H9 (cell line): ENCODE results near the gene CFAP61. TPM values are rescaled to one million over a fixed set of nuclear protein-coding genes. Genes with fewer than 3 reads are reported as not detected.
A peak's percentile ranks its signal among the peaks of the same experiment; 100 is the strongest.
"Not testable (repeated sequence)": the region's sequence is repeated elsewhere in the genome, so short reads cannot be mapped to it uniquely, and the experiment has no call there.

Experiments
- DNase-seq: peaks from one replicate; pipeline ENCODE4 v3.0.0-alpha.2; 2017
- H2AFZ ChIP-seq: one replicate; pipeline ENCODE4 v1.6.1; 2013; ENCODE audit warnings: mild to moderate bottlenecking, low read length, control low read depth, moderate library complexity
- H2AK5ac ChIP-seq: 2 replicates; pipeline ENCODE4 v1.6.1; 2013; ENCODE audit warnings: low read length, control low read depth, mixed read lengths; ENCODE audit not compliant: insufficient read length
- H2BK120ac ChIP-seq: one replicate; pipeline ENCODE4 v1.6.1; 2013; ENCODE audit warnings: low read depth, mild to moderate bottlenecking, low read length, control low read depth, inconsistent platforms; ENCODE audit not compliant: poor library complexity, severe bottlenecking
- H2BK12ac ChIP-seq: 2 replicates; pipeline ENCODE4 v1.6.1; 2013; ENCODE audit warnings: low read length, control low read depth, mixed read lengths, low read depth; ENCODE audit not compliant: insufficient read length
- H2BK15ac ChIP-seq: 2 replicates; pipeline ENCODE4 v1.6.1; 2013; ENCODE audit warnings: low read depth, low read length, control low read depth
- H2BK20ac ChIP-seq: one replicate; pipeline ENCODE4 v1.6.1; 2013; ENCODE audit warnings: low read depth, mild to moderate bottlenecking, low read length, control low read depth, inconsistent platforms; ENCODE audit not compliant: poor library complexity, severe bottlenecking
- H2BK5ac ChIP-seq: 2 replicates; pipeline ENCODE4 v1.6.1; 2013; ENCODE audit warnings: low read length, control low read depth, mixed read lengths; ENCODE audit not compliant: insufficient read length
- H3K14ac ChIP-seq: 2 replicates; pipeline ENCODE4 v1.6.1; 2013; ENCODE audit warnings: low read length, control low read depth; ENCODE audit not compliant: insufficient read depth
- H3K18ac ChIP-seq: 2 replicates; pipeline ENCODE4 v1.6.1; 2013; ENCODE audit warnings: low read depth, mild to moderate bottlenecking, mixed read lengths, low read length, control low read depth; ENCODE audit not compliant: insufficient read length
- H3K23ac ChIP-seq: 2 replicates; pipeline ENCODE4 v1.6.1; 2013; ENCODE audit warnings: low read length, control low read depth, mixed read lengths, low read depth; ENCODE audit not compliant: insufficient read length
- H3K23me2 ChIP-seq: 2 replicates; pipeline ENCODE4 v1.6.1; 2013; ENCODE audit warnings: low read depth, mild to moderate bottlenecking, mixed read lengths, low read length, control low read depth; ENCODE audit not compliant: insufficient read length, poor library complexity, severe bottlenecking
- H3K27ac ChIP-seq: 2 replicates; pipeline ENCODE4 v1.5.1; 2013; ENCODE audit warnings: low read length, control low read depth, mixed read lengths, low read depth; ENCODE audit not compliant: insufficient read length
- H3K27me3 ChIP-seq: 2 replicates; pipeline ENCODE4 v1.6.1; 2013; ENCODE audit warnings: low read length, control low read depth, inconsistent platforms; ENCODE audit not compliant: insufficient read depth
- H3K4ac ChIP-seq: 2 replicates; pipeline ENCODE4 v1.6.1; 2013; ENCODE audit warnings: low read depth, mild to moderate bottlenecking, control low read depth, inconsistent platforms, low read length, moderate library complexity
- H3K4me1 ChIP-seq: 2 replicates; pipeline ENCODE4 v1.6.1; 2013; ENCODE audit warnings: low read length, control low read depth, inconsistent platforms; ENCODE audit not compliant: insufficient read depth
- H3K4me2 ChIP-seq: 2 replicates; pipeline ENCODE4 v1.6.1; 2013; ENCODE audit warnings: low read length, control low read depth, mixed read lengths; ENCODE audit not compliant: insufficient read length, insufficient read depth
- H3K56ac ChIP-seq: 2 replicates; pipeline ENCODE4 v1.6.1; 2013; ENCODE audit warnings: low read depth, mild to moderate bottlenecking, mixed read lengths, low read length, control low read depth; ENCODE audit not compliant: insufficient read length
- H3K79me1 ChIP-seq: 2 replicates; pipeline ENCODE4 v1.6.1; 2013; ENCODE audit warnings: low read depth, mild to moderate bottlenecking, moderate library complexity, low read length, control low read depth, inconsistent platforms; ENCODE audit not compliant: insufficient read depth, poor library complexity, severe bottlenecking
- H3K79me2 ChIP-seq: 2 replicates; pipeline ENCODE4 v1.6.1; 2013; ENCODE audit warnings: low read length, control low read depth, inconsistent platforms; ENCODE audit not compliant: insufficient read depth
- H3K9ac ChIP-seq: 2 replicates; pipeline ENCODE4 v1.6.1; 2013; ENCODE audit warnings: low read length, control low read depth, mixed read lengths; ENCODE audit not compliant: insufficient read length; ENCODE audit errors: extremely low read depth
- H3K9me3 ChIP-seq: one replicate; pipeline ENCODE4 v1.6.1; 2013; ENCODE audit warnings: low read depth, low read length, inconsistent platforms; ENCODE audit not compliant: control insufficient read depth
- H3T11ph ChIP-seq: one replicate; pipeline ENCODE4 v1.6.1; 2013; ENCODE audit warnings: mild to moderate bottlenecking, low read length, control low read depth, inconsistent platforms
- H4K20me1 ChIP-seq: one replicate; pipeline ENCODE4 v1.6.1; 2013; ENCODE audit not compliant: control insufficient read depth, insufficient read length, insufficient read depth
- H4K5ac ChIP-seq: 2 replicates; pipeline ENCODE4 v1.6.1; 2013; ENCODE audit warnings: low read depth, mild to moderate bottlenecking, mixed read lengths, low read length, control low read depth; ENCODE audit not compliant: insufficient read length
- H4K8ac ChIP-seq: replicated peaks from 2 replicates; pipeline ENCODE4 v1.6.1; 2013; ENCODE audit warnings: low read length, control low read depth, mixed read lengths, low read depth; ENCODE audit not compliant: insufficient read length
- H4K91ac ChIP-seq: 2 replicates; pipeline ENCODE4 v1.6.1; 2013; ENCODE audit warnings: low read depth, mild to moderate bottlenecking, moderate library complexity, mixed read lengths, low read length, control low read depth; ENCODE audit not compliant: insufficient read length
- H3K27ac Mint-ChIP-seq, 3 experiments: 2 replicates in 2 of 3; 3 replicates in 1 of 3; pipeline ENCODE4 v1.8.0; 2020 to 2021; ENCODE audit warnings: mixed read lengths in 3 of 3, mild to moderate bottlenecking in 1 of 3, moderate library complexity in 1 of 3
- H3K27me3 Mint-ChIP-seq: 2 replicates; pipeline ENCODE4 v1.8.0; 2021; ENCODE audit warnings: low read depth, mild to moderate bottlenecking, moderate library complexity, mixed read lengths
- H3K36me3 Mint-ChIP-seq, 3 experiments: 2 replicates in 2 of 3; 3 replicates in 1 of 3; pipeline ENCODE4 v1.8.0; 2020 to 2021; ENCODE audit warnings: low read depth in 3 of 3, mixed read lengths in 3 of 3; ENCODE audit not compliant: insufficient read depth in 1 of 3
- H3K4me1 Mint-ChIP-seq, 2 experiments: 2 replicates each; pipeline ENCODE4 v1.8.0; 2020; ENCODE audit warnings: mixed read lengths in 2 of 2
- H3K4me3 Mint-ChIP-seq, 2 experiments: 2 replicates in 1 of 2; 3 replicates in 1 of 2; pipeline ENCODE4 v1.8.0; 2020 to 2021; ENCODE audit warnings: mild to moderate bottlenecking in 2 of 2, mixed read lengths in 2 of 2, moderate library complexity in 1 of 2
- H3K9me3 Mint-ChIP-seq, 2 experiments: 2 replicates in 1 of 2; 3 replicates in 1 of 2; pipeline ENCODE4 v1.8.0; 2020; ENCODE audit warnings: mild to moderate bottlenecking in 2 of 2, mixed read lengths in 2 of 2, moderate library complexity in 1 of 2
- CTCF ChIP-seq: fragments of 200-600 bp; sonication (generic); conservative IDR thresholded peaks from 3 replicates; pipeline ENCODE4 v1.8.0; 2021; ENCODE audit warnings: antibody characterized with exemption, mild to moderate bottlenecking
- WGBS: extraction: QIAGEN DNeasy Blood & Tissue Kit; methylation state at CpG from one replicate; pipeline ENCODE4 v1.1.7; 2013; ENCODE audit warnings: missing lambda C conversion rate, low lambda C conversion rate, mixed read lengths; ENCODE audit not compliant: insufficient read length; ENCODE audit errors: extremely low coverage; 5-methylcytosine and 5-hydroxymethylcytosine counted together
- total RNA-seq: library from RNA; stranded (reverse); gene quantifications from 2 replicates; pipeline ENCODE4 v1.2.1, GENCODE V29; 2021

The CFAP61 gene
- total RNA-seq, 1 experiment from 2014 or later: 0.44 TPM

DNA sequence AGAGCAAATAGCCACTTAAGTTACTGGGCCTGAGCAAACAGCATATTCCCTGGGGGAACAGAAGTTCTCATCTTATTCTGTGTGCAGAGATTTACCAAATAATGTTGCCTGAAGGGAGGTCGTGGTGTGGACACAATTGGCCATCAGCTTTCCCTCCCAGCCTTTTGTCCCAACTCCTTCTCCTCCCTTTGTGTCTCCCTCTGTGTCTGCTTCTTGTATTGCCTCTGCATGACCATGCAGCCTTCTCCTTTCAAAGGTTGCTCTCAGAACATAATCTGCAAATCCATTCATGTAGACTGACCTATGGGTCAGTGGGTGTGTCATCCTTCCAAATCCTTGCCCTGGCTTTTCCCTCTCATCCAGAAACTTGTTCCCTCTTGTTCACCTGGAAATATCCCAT, 165.3 kb downstream of the CFAP61 start:
- Histone ChIP-seq H3K9ac (no peak overlapping the region), H3K4me2 (no peak overlapping the region), H2BK20ac (no peak overlapping the region), H4K91ac (no peak overlapping the region), H3K27me3 (no peaks in the 10 kb centered on the region), H3K14ac (no peak overlapping the region), H3K9me3 (no peaks in the 10 kb centered on the region), H3K56ac (no peak overlapping the region), H3T11ph (no peak overlapping the region), H2BK5ac (no peak overlapping the region), H3K27ac (no peak overlapping the region), H2BK12ac (no peak overlapping the region), H4K20me1 (no peaks in the 10 kb centered on the region), H2AK5ac (no peak overlapping the region), H4K5ac (no peak overlapping the region), H4K8ac (no peak overlapping the region), H3K4me1 (no peaks in the 10 kb centered on the region), H3K23ac (no peak overlapping the region), H3K79me2 (no peaks in the 10 kb centered on the region), H3K79me1 (no peaks in the 10 kb centered on the region), H2BK120ac (no peak overlapping the region), H3K18ac (no peak overlapping the region), H3K4ac (no peak overlapping the region), H2BK15ac (no peak overlapping the region), H3K23me2 (no peaks in the 10 kb centered on the region), H2AFZ (no peak overlapping the region)
- no peak for TF ChIP-seq CTCF
- Mint-ChIP-seq H3K4me3 (no peak overlapping the region), H3K9me3 (peaks cover 13 to 17% of the 10 kb centered on the region in 2 experiments), H3K36me3 (peaks cover 2 to 13% (median 6%) of the 10 kb centered on the region in 3 experiments; a peak in 4 of 7 replicates), H3K27ac (peak overlapping the region in 2 of 3 experiments; percentile 6 to 66; a peak in 2 of 7 replicates), H3K27me3 (peaks cover 2% of the 10 kb centered on the region; the same call in 1 of the 2 replicates), H3K4me1 (peaks cover 24 to 27% of the 10 kb centered on the region in 2 experiments)
- WGBS: no CpG with 5 or more reads among the region's 1 CpG
- no peak for DNase-seq

DNA sequence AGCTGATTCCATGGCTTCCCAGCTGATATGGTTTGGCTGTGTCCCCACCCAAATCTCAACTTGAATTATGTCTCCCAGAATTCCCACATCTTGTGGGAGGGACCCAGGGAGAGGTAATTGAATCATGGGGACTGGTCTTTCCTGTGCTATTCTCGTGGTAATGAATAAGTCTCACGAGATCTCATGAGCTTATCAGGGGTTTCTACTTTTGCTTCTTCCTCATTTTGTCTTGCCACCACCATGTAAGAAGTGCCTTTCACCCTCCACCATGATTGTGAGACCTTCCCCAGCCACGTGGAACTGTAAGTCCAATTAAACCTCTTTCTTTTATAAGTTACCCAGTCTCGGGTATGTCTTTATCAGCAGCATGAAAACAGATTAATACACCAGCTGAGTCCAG, 165.8 kb downstream of the CFAP61 start:
- H2BK120ac ChIP-seq, H3T11ph ChIP-seq, H2BK12ac ChIP-seq, H3K4me2 ChIP-seq, H3K14ac ChIP-seq, H3K4ac ChIP-seq, H3K56ac ChIP-seq, H3K27ac ChIP-seq, H2AK5ac ChIP-seq, H3K23me2 ChIP-seq, H3K9me3 ChIP-seq, H3K9ac ChIP-seq, DNase-seq, H3K23ac ChIP-seq, H2BK5ac ChIP-seq, H3K27me3 ChIP-seq, H4K5ac ChIP-seq, H3K79me1 ChIP-seq, H2AFZ ChIP-seq, H3K27me3 Mint-ChIP-seq, H3K18ac ChIP-seq, H4K91ac ChIP-seq, H4K8ac ChIP-seq, H3K79me2 ChIP-seq, H3K4me3 Mint-ChIP-seq, H2BK15ac ChIP-seq, H4K20me1 ChIP-seq, H3K4me1 ChIP-seq, H2BK20ac ChIP-seq: not testable (repeated sequence)
- peaks cover 24 to 27% of the 10 kb centered on the region in 2 experiments for H3K4me1 Mint-ChIP-seq
- H3K36me3 Mint-ChIP-seq: peaks cover 2 to 13% (median 6%) of the 10 kb centered on the region in 3 experiments; a peak in 3 of 7 replicates
- WGBS: no CpG with 5 or more reads among the region's 4 CpGs
- H3K27ac Mint-ChIP-seq: 0 out of 7 replicates have a peak overlapping the region, but pooled peaks of 1 of the 3 experiments have one; percentile 6
- H3K9me3 Mint-ChIP-seq: peaks cover 13 to 17% of the 10 kb centered on the region in 2 experiments
